H1 (cell line): Measurements from ENCODE around the gene CHRNA4.

ENCODE experiments used
- CHD2 ChIP-seq: IDR thresholded peaks from 2 replicates; pipeline ENCODE4 v1.6.1; 2012; ENCODE audit warnings: low read length, improper control_type of control experiment
- CREB1 ChIP-seq: IDR thresholded peaks from 2 replicates; pipeline ENCODE4 v1.6.1; 2012; ENCODE audit warnings: inconsistent platforms
- CTCF ChIP-seq, 3 experiments: IDR thresholded peaks; 1 replicate in 2 of 3; 2 replicates in 1 of 3; pipeline versions ENCODE4 v1.5.1 to v1.6.1; 2011; ENCODE audit warnings: low read length in 3 of 3, mild to moderate bottlenecking in 3 of 3, inconsistent platforms in 2 of 3, low read depth in 1 of 3, moderate library complexity in 1 of 3; ENCODE audit not compliant: insufficient read depth in 1 of 3; ENCODE audit errors: control extremely low read depth in 1 of 3
- EP300 ChIP-seq, 2 experiments: IDR thresholded peaks; 1 replicate in 1 of 2; 2 replicates in 1 of 2; pipeline ENCODE4 v1.6.1; 2011 to 2012; ENCODE audit warnings: low read depth in 2 of 2, low read length in 2 of 2, mild to moderate bottlenecking in 2 of 2, borderline replicate concordance in 1 of 2, inconsistent platforms in 1 of 2, moderate library complexity in 1 of 2
- JUN ChIP-seq: IDR thresholded peaks from 2 replicates; pipeline ENCODE4 v1.6.1; 2011; ENCODE audit warnings: low read depth, mild to moderate bottlenecking, improper control_type of control experiment, low read length
- POLR2AphosphoS5 ChIP-seq: IDR thresholded peaks from 2 replicates; pipeline ENCODE4 v1.6.1; 2011; ENCODE audit warnings: low read depth, low read length
- RFX5 ChIP-seq: IDR thresholded peaks from 2 replicates; pipeline ENCODE4 v1.6.1; 2011; ENCODE audit warnings: low read depth, low read length, improper control_type of control experiment, borderline replicate concordance
- SIN3A ChIP-seq, 2 experiments: IDR thresholded peaks in 1 of 2; conservative IDR thresholded peaks in 1 of 2; 2 replicates each; pipeline ENCODE4 v1.6.1; 2011 to 2012; ENCODE audit warnings: low read length in 2 of 2, improper control_type of control experiment in 1 of 2, low read depth in 1 of 2, mild to moderate bottlenecking in 1 of 2

- TF ChIP-seq CTCF (IDR thresholded peaks at IDR 0.05; ENCODE audit: control extremely low read depth in 1 of 3, insufficient read depth in 1 of 3, low read depth in 1 of 3, low read length in 3 of 3) (no peak), CHD2 (no peak), CREB1 (no peak), POLR2AphosphoS5 (no peak), JUN (no peak), EP300 (IDR thresholded peaks at IDR 0.05; ENCODE audit: borderline replicate concordance in 1 of 2, low read depth in 2 of 2, low read length in 2 of 2) (no peak), RFX5 (no peak), SIN3A (conservative IDR thresholded peaks at IDR 0.05 in 1 of 2, IDR thresholded peaks at IDR 0.05 in 1 of 2; ENCODE audit: low read depth in 1 of 2, low read length in 2 of 2) (no peak)
Observed at GRCh38 chr20:63325554-63326313, 35.4 kb downstream of the CHRNA4 start.
